ENCODE measurements around the gene POLR3C. TPM values are rescaled to one million over a fixed set of nuclear protein-coding genes. Genes with fewer than 3 reads are reported as not detected.

The POLR3C gene
- polyA plus RNA-seq, 1 donor (not counting 4 experiments of a cell fraction or from before 2014, with no cell fraction given) = 33.9 TPM

DNA sequence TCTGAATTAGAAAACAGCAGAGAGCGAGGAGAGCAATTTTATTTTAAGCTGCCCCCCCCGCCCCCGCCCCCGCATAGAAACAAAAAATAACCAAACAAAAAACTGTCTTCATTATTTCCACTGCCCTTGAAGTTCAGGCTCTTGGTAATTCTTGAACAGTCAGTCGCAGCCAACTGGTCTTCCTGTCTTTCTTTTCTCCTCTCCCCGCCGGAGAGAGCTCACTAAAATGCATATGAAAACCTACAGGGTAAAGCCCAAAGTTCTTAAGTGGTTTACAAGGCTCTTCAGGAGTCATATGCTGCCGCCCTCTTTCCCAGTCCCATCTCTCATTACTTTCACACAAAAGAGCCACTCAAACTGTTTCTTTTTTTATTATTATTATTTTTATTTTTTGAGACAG, 62.8 kb downstream of the POLR3C start:
- dilution Hi-C loops (cut with MboI; ENCODE audit: extremely low pct_ligation_motif_present, low sequenced_read_pairs) = no loop called here
- no peak overlapping the region for H2AFZ ChIP-seq (ENCODE audit: control insufficient read depth, low read length)

DNA sequence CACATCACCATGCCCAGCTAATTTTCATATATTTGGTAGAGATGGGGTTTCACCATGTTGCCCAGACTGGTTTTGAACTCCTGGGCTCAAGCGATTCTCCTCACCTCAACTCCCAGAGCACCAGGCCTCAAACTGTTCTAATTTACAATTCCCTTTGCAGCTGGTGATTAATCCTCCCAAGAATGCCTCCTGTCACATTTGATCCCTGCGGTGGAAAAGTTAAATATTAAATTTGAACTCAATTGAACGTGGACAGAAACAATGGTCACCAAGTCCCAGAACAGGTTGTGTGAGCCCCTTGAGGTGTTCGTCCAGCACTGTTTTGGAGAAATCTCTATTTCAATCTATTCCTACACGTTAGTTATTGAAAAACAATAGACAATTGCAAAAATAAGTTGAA, 63.6 kb downstream of the POLR3C start:
- Histone ChIP-seq H4K20me1 (ENCODE audit: control insufficient read depth, extremely low read depth, insufficient read depth, low read length) (no peaks in the 10 kb centered on the region), H3K27me3 (ENCODE audit: control insufficient read depth, extremely low read depth, insufficient read depth, low read length) (no peaks in the 10 kb centered on the region), H3K4me2 (ENCODE audit: control insufficient read depth, extremely low read depth, insufficient read depth, low read depth, low read length) (no peak overlapping the region), H3K27ac (ENCODE audit: control insufficient read depth, insufficient read depth, low read length) (no peak overlapping the region), H3K9ac (ENCODE audit: control insufficient read depth, extremely low read depth, insufficient read depth, low read length) (no peak overlapping the region), H3K79me2 (ENCODE audit: control insufficient read depth, insufficient read depth, low read length) (no peaks in the 10 kb centered on the region), H3K4me1 (ENCODE audit: control insufficient read depth, extremely low read depth, insufficient read depth, low read length) (peaks cover 28% of the 10 kb centered on the region), H3K36me3 (ENCODE audit: control insufficient read depth in 2 of 2, extremely low read depth in 1 of 2, insufficient read depth in 2 of 2, low read length in 2 of 2) (no peaks in the 10 kb centered on the region), H3K4me3 (ENCODE audit: control insufficient read depth in 2 of 3, extremely low read depth in 1 of 3, insufficient read depth in 2 of 3, low read depth in 1 of 3, low read length in 3 of 3) (no peak overlapping the region), H3K9me1 (ENCODE audit: control insufficient read depth, extremely low read depth, insufficient read depth, low read length) (no peaks in the 10 kb centered on the region), H3K9me3 (ENCODE audit: control insufficient read depth, low read depth, low read length) (no peaks in the 10 kb centered on the region), H2AFZ (ENCODE audit: control insufficient read depth, low read length) (no peak overlapping the region)
- TF ChIP-seq, protein P1, sequence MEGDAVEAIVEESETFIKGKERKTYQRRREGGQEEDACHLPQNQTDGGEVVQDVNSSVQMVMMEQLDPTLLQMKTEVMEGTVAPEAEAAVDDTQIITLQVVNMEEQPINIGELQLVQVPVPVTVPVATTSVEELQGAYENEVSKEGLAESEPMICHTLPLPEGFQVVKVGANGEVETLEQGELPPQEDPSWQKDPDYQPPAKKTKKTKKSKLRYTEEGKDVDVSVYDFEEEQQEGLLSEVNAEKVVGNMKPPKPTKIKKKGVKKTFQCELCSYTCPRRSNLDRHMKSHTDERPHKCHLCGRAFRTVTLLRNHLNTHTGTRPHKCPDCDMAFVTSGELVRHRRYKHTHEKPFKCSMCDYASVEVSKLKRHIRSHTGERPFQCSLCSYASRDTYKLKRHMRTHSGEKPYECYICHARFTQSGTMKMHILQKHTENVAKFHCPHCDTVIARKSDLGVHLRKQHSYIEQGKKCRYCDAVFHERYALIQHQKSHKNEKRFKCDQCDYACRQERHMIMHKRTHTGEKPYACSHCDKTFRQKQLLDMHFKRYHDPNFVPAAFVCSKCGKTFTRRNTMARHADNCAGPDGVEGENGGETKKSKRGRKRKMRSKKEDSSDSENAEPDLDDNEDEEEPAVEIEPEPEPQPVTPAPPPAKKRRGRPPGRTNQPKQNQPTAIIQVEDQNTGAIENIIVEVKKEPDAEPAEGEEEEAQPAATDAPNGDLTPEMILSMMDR (optimal IDR thresholded peaks at IDR 0.05 in 1 of 3, IDR thresholded peaks at IDR 0.05 in 1 of 3, conservative IDR thresholded peaks at IDR 0.05 in 1 of 3; ENCODE audit: extremely low read depth in 1 of 3, insufficient read depth in 2 of 3, low read length in 3 of 3) = no peak
- no peak for TF ChIP-seq EZH2 (IDR thresholded peaks at IDR 0.05; ENCODE audit: low read length)
- dilution Hi-C loops (cut with MboI; ENCODE audit: extremely low pct_ligation_motif_present, low sequenced_read_pairs) = no loop called here
- FAIRE-seq (no peak), DNase-seq (ENCODE audit: low read depth, low spot score) (no peak)

More for the DNA sequence above, 62.8 kb downstream of the POLR3C start:
- Histone ChIP-seq H3K79me2 (ENCODE audit: control insufficient read depth, insufficient read depth, low read length) (no peaks in the 10 kb centered on the region), H3K27me3 (ENCODE audit: control insufficient read depth, extremely low read depth, insufficient read depth, low read length) (no peaks in the 10 kb centered on the region), H3K27ac (ENCODE audit: control insufficient read depth, insufficient read depth, low read length) (no peak overlapping the region), H3K36me3 (ENCODE audit: control insufficient read depth in 2 of 2, extremely low read depth in 1 of 2, insufficient read depth in 2 of 2, low read length in 2 of 2) (no peaks in the 10 kb centered on the region), H4K20me1 (ENCODE audit: control insufficient read depth, extremely low read depth, insufficient read depth, low read length) (no peaks in the 10 kb centered on the region), H3K9me1 (ENCODE audit: control insufficient read depth, extremely low read depth, insufficient read depth, low read length) (no peaks in the 10 kb centered on the region), H3K4me2 (ENCODE audit: control insufficient read depth, extremely low read depth, insufficient read depth, low read depth, low read length) (no peak overlapping the region), H3K4me3 (ENCODE audit: control insufficient read depth in 2 of 3, extremely low read depth in 1 of 3, insufficient read depth in 2 of 3, low read depth in 1 of 3, low read length in 3 of 3) (no peak overlapping the region), H3K4me1 (ENCODE audit: control insufficient read depth, extremely low read depth, insufficient read depth, low read length) (peaks cover 20% of the 10 kb centered on the region), H3K9ac (ENCODE audit: control insufficient read depth, extremely low read depth, insufficient read depth, low read length) (no peak overlapping the region), H3K9me3 (ENCODE audit: control insufficient read depth, low read depth, low read length) (no peaks in the 10 kb centered on the region)
- DNase-seq (ENCODE audit: low read depth, low spot score) (no peak), FAIRE-seq (no peak)
- no peak for TF ChIP-seq EZH2 (IDR thresholded peaks at IDR 0.05; ENCODE audit: low read length)
- TF ChIP-seq, protein P1 (optimal IDR thresholded peaks at IDR 0.05 in 1 of 3, IDR thresholded peaks at IDR 0.05 in 1 of 3, conservative IDR thresholded peaks at IDR 0.05 in 1 of 3; ENCODE audit: extremely low read depth in 1 of 3, insufficient read depth in 2 of 3, low read length in 3 of 3) = no peak

Measured in keratinocyte (primary cell).